Mononuclear cell (primary cell): Measurements from ENCODE around the gene HAPLN2. TPM values are rescaled to one million over a fixed set of nuclear protein-coding genes. Genes with fewer than 3 reads are reported as not detected.
"Not testable (repeated sequence)": the region's sequence is repeated elsewhere in the genome, so short reads cannot be mapped to it uniquely, and the experiment has no call there.

Source experiments
- H3K27me3 ChIP-seq: 2 replicates; pipeline ENCODE4 v1.6.0; 2011; ENCODE audit warnings: low read length, control low read depth; ENCODE audit not compliant: insufficient read depth
- H3K4me1 ChIP-seq: 2 replicates; pipeline ENCODE4 v1.5.1; 2011; ENCODE audit warnings: mild to moderate bottlenecking, low read length, control low read depth; ENCODE audit not compliant: insufficient read depth
- H3K4me3 ChIP-seq: 2 replicates; pipeline ENCODE4 v1.5.1; 2011; ENCODE audit warnings: mild to moderate bottlenecking, low read length, moderate library complexity
- H3K9me3 ChIP-seq: 2 replicates; pipeline ENCODE4 v1.5.1; 2011; ENCODE audit warnings: low read depth, mild to moderate bottlenecking, control low read depth, low read length
- total RNA-seq: library from RNA; depleted of rRNA; stranded (reverse); fragments of >200 nt; gene quantifications from one replicate; pipeline ENCODE4 v1.2.3, GENCODE V29; 2012

Gene HAPLN2
- total RNA-seq, 1 donor, result 0.21 TPM

- Histone ChIP-seq H3K4me3 (no peak overlapping the region), H3K4me1 (peaks cover 20% of the 10 kb centered on the region), H3K27me3 (peaks cover 60% of the 10 kb centered on the region), H3K9me3 (no peaks in the 10 kb centered on the region)
Observed at GRCh38 chr1:156624814-156625435, 5.7 kb downstream of the HAPLN2 start.

- H3K27me3 ChIP-seq, result peaks cover 55% of the 10 kb centered on the region
Observed at GRCh38 chr1:156625436-156626078, 6.3 kb downstream of the HAPLN2 start.

GRCh38 chr1:156626079-156626438 is 6.8 kb downstream of the HAPLN2 start:
- Histone ChIP-seq H3K27me3 (peaks cover 56% of the 10 kb centered on the region), H3K9me3 (no peaks in the 10 kb centered on the region), H3K4me3 (no peak overlapping the region), H3K4me1 (peaks cover 20% of the 10 kb centered on the region)

More at GRCh38 chr1:156625436-156626078, 6.3 kb downstream of the HAPLN2 start:
- Histone ChIP-seq H3K4me3 (no peak overlapping the region), H3K9me3 (no peaks in the 10 kb centered on the region), H3K4me1 (peaks cover 20% of the 10 kb centered on the region)

GRCh38 chr1:156627313-156627880 is 8.2 kb downstream of the HAPLN2 start:
- Histone ChIP-seq H3K4me3 (no peak overlapping the region), H3K27me3 (peaks cover 53% of the 10 kb centered on the region), H3K9me3 (no peaks in the 10 kb centered on the region)

GRCh38 chr1:156629823-156630449 is 10.7 kb downstream of the HAPLN2 start:
- no peak overlapping the region for H3K4me3 ChIP-seq
- peaks cover 10% of the 10 kb centered on the region for H3K4me1 ChIP-seq
- H3K9me3 ChIP-seq, result no peaks in the 10 kb centered on the region
- H3K27me3 ChIP-seq, result peaks cover 45% of the 10 kb centered on the region

More at GRCh38 chr1:156627313-156627880, 8.2 kb downstream of the HAPLN2 start:
- H3K4me1 ChIP-seq, result peaks cover 20% of the 10 kb centered on the region

- H3K9me3 ChIP-seq, H3K4me3 ChIP-seq, H3K4me1 ChIP-seq: not testable (repeated sequence)
- H3K27me3 ChIP-seq, result peaks cover 32% of the 10 kb centered on the region
Observed at GRCh38 chr1:156631152-156631551, 11.9 kb downstream of the HAPLN2 start.

GRCh38 chr1:156632355-156632754 is 13.1 kb downstream of the HAPLN2 start:
- no peaks in the 10 kb centered on the region for H3K9me3 ChIP-seq
- H3K4me3 ChIP-seq, result no peak overlapping the region
- H3K27me3 ChIP-seq, result peaks cover 29% of the 10 kb centered on the region
- H3K4me1 ChIP-seq, result no peaks in the 10 kb centered on the region

- peaks cover 63% of the 10 kb centered on the region for H3K27me3 ChIP-seq
- no peak overlapping the region for H3K4me3 ChIP-seq
- peaks cover 13% of the 10 kb centered on the region for H3K4me1 ChIP-seq
- no peaks in the 10 kb centered on the region for H3K9me3 ChIP-seq
Observed at GRCh38 chr1:156638189-156638985, 19.2 kb downstream of the HAPLN2 start.

- H3K4me3 ChIP-seq, result no peak overlapping the region
- peaks cover 20% of the 10 kb centered on the region for H3K4me1 ChIP-seq
- peaks cover 70% of the 10 kb centered on the region for H3K27me3 ChIP-seq
Observed at GRCh38 chr1:156639601-156640101, 20.4 kb downstream of the HAPLN2 start.

GRCh38 chr1:156640842-156641706 is 21.9 kb downstream of the HAPLN2 start:
- no peaks in the 10 kb centered on the region for H3K9me3 ChIP-seq
- H3K4me1 ChIP-seq, result peaks cover 20% of the 10 kb centered on the region
- no peak overlapping the region for H3K4me3 ChIP-seq
- H3K27me3 ChIP-seq, result peaks cover 83% of the 10 kb centered on the region

More at GRCh38 chr1:156639601-156640101, 20.4 kb downstream of the HAPLN2 start:
- no peaks in the 10 kb centered on the region for H3K9me3 ChIP-seq

GRCh38 chr1:156641761-156642264 is 22.6 kb downstream of the HAPLN2 start, which contains the start of gene BCAN:
Gene BCAN (plus strand): TSS chr1:156642117. CDS start chr1:156646055, 3,938 bp downstream.
- Histone ChIP-seq H3K9me3 (no peaks in the 10 kb centered on the region), H3K4me1 (peaks cover 20% of the 10 kb centered on the region), H3K4me3 (no peak within 1 kb of the TSS), H3K27me3 (peaks cover 84% of the 10 kb centered on the region)

- no peaks in the 10 kb centered on the region for H3K9me3 ChIP-seq
- peaks cover 88% of the 10 kb centered on the region for H3K27me3 ChIP-seq
- H3K4me3 ChIP-seq, result no peak overlapping the region
- peaks cover 20% of the 10 kb centered on the region for H3K4me1 ChIP-seq
Observed at GRCh38 chr1:156642265-156643048, 23.2 kb downstream of the HAPLN2 start.
